SK-MEL-5 (cell line): ENCODE results near the gene ZNF264. TPM values are rescaled to one million over a fixed set of nuclear protein-coding genes. Genes with fewer than 3 reads are reported as not detected.
A peak's percentile ranks its signal among the peaks of the same experiment; 100 is the strongest.
"Not testable (repeated sequence)": the region's sequence is repeated elsewhere in the genome, so short reads cannot be mapped to it uniquely, and the experiment has no call there.

ENCODE experiments used
- DNase-seq: peaks from one replicate; pipeline ENCODE4 v3.0.0-alpha.2; 2016; ENCODE audit warnings: low read depth, low spot score
- in situ Hi-C: cut with HindIII; loops from 2 replicates; pipeline ENCODE4 v1.10.0; 2016; ENCODE audit warnings: low sequenced_read_pairs, high pct_unique_total_duplicates, low pct_unique_long_range_greater_than_20kb
- small RNA-seq, 2 experiments: library from RNA; depleted of rRNA; stranded (forward); fragments of <200 nt; gene quantifications; one replicate each; pipeline ENCODE3, GENCODE V24; 2014
- total RNA-seq: library from RNA; depleted of rRNA; stranded (reverse); fragments of >200 nt; shearing (Covaris generic); gene quantifications from 2 replicates; pipeline ENCODE4 v1.2.3, GENCODE V29; 2014; rRNA removed

Gene ZNF264
- total RNA-seq, 1 experiment from 2014 or later: 13.6 TPM

GRCh38 chr19:57240311-57241090 lies 49.2 kb downstream of the ZNF264 start, which contains the start of gene ZNF805:
Gene ZNF805 (plus strand): TSS chr19:57240632. CDS start chr19:57240892, 260 bp downstream.
- in situ Hi-C loops: no loop called here
- peak; percentile 91 for DNase-seq

- no peak for DNase-seq
- in situ Hi-C loops: no loop called here
Measured at GRCh38 chr19:57241176-57241575, 49.9 kb downstream of the ZNF264 start.

- in situ Hi-C loops: no loop called here
- no peak for DNase-seq
Measured at GRCh38 chr19:57242821-57243220, 51.5 kb downstream of the ZNF264 start.

GRCh38 chr19:57244513-57244912 lies 53.2 kb downstream of the ZNF264 start:
- in situ Hi-C loops: no loop called here
- no peak for DNase-seq

GRCh38 chr19:57245066-57245465 lies 53.8 kb downstream of the ZNF264 start:
- no peak for DNase-seq
- in situ Hi-C loops: no loop called here

DNA sequence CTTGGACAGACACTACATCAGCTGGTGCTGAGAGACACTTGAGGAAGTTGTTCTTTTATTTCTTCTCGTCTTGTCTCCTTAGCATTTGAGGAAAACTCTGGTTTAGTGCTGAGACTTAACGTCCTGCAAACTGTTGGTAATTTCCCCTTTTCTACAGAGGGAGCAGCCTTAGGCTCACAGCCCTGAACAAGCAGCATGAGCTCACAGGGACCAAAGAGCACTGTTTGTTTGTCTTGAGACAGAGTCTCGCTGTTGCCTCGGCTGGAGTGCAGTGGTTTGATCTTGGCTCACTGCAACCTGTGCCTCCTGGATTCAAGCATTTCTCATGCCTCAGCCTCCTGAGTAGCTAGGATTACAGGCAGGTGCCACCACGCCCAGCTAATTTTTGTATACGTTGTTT lies 54.7 kb downstream of the ZNF264 start:
- in situ Hi-C loops: no loop called here
- DNase-seq: no peak

DNA sequence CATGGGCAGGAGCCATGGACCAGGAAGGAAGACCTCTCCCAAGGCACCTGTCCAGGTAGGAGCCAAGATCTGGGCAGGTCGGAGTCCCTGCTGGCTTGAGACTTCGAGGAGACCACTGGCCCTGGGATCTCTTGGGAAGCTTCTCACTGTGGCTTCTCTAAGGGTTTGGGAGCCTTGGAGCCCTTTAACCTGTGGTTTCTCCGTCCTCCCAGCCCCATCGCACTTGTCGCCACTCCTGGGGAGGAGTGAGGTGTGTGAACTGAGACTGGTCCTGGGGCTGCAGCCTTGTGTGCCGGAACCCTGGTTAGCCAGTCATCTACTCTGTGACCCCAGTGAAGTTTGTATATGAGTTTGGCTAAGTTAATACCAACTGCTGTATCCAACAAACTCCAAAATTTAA lies 57.3 kb downstream of the ZNF264 start:
- no peak for DNase-seq
- in situ Hi-C loops: no loop called here

- DNase-seq: no peak
- in situ Hi-C loops: no loop called here
Measured at GRCh38 chr19:57249329-57249728, 58.0 kb downstream of the ZNF264 start.

GRCh38 chr19:57253767-57254166 lies 62.5 kb downstream of the ZNF264 start:
- DNase-seq, in situ Hi-C loops: not testable (repeated sequence)

GRCh38 chr19:57262044-57262443 lies 70.7 kb downstream of the ZNF264 start:
- no peak for DNase-seq
- in situ Hi-C loops: no loop called here

DNA sequence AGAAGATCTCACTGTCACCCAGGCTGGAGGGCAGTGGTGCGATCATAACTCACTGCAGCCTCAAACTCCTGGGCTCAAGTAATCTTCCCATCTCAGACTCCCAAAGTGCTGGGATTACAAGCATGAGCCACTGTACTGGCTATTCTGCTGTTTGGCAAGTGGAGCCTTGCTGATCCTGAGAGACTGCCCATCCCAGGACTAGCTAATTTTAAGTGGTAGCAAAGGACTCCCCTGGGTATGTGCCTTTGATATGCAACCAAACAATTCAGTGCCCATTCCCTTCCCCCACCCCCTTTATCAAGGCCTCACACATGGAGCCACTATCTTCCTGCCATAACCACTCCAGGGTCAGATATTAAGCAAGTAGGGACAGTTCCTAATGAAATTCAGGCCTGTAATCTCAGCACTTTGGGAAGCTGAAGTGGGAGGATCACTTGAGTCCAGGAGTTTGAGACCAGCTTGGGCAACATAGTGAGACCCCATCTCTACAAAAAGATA lies 72.0 kb downstream of the ZNF264 start:
- in situ Hi-C loops: no loop called here
- no peak for DNase-seq

DNA sequence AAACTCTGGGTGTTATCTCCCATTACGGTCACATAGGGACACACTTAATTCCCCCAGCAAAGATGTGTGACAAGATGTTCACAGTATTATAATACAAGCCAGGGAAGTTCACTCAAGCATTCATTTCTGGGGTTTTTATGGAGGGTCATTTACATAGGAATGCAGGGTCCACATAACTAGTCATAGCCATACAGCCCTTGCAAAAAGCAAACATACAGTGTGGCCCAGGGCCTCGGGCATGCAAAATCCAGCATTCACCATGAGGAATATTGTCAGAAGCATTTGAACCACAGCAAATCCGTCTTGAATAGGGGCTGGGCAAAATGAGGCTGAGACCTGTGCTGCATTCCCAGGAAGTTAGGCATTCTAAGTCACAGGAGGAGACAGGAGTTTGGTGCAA lies 76.0 kb downstream of the ZNF264 start:
- no peak for DNase-seq
- in situ Hi-C loops: no loop called here

DNA sequence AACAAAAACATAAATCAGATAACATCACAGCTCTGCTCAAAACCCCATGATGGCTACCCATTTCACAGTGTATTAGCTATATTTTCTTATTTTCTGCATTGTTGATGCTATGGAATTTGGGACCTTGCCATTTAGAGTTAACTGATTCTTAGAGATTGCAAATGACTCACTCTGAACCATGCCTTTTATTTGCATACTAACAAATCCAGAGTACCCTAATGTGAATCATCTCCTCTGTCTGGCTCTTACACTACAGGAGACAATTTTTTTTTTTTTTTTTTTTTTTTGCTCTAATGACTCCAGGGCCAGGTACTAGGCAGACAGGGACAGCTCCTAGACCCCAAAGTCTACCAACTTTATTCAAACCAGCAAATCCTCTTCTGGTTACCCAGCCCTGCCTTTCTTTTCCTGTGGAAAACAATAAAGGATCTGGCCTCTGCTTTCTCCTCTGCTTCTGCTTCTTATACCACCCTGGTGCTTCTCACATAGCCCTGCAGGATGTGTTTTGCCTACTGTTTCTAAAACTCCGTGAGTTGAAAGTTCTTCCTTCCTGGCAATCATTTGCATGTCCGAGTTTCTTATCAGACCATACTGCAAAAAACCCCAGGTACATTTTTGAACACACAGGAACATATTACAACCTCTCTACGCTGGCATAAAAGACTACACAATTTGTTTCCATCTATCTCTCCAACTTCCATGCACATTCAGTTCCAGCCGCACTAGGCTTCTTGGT lies 78.4 kb downstream of the ZNF264 start:
- in situ Hi-C loops: no loop called here
- DNase-seq: no peak

GRCh38 chr19:57271280-57271679 lies 80.0 kb downstream of the ZNF264 start:
- in situ Hi-C loops: no loop called here
- no peak for DNase-seq

Small RNAs within 50 kb of the gene (small RNA-seq; reads per million reads assigned to genes)
- gene AC025588.3: 0 reads per million in 2 experiments

Other genes with a start within 250 kb of the ZNF264 start
- gene USP29, start 71.5 kb upstream of the ZNF264 start, total RNA-seq: not detected in 2 replicates
- not detected in 2 replicates for gene ZIM3, start 46.3 kb upstream of the ZNF264 start, total RNA-seq
- not detected in 2 replicates for gene DUXA, start 24.0 kb upstream of the ZNF264 start, total RNA-seq
- gene AURKC, start 39.5 kb downstream of the ZNF264 start, total RNA-seq: not detected in 2 replicates
- gene ZNF805, start 49.1 kb downstream of the ZNF264 start, total RNA-seq: 10.4 and 11.0 TPM in 2 replicates
- 33.7 and 35.5 TPM in 2 replicates for gene ZNF460, start 89.0 kb downstream of the ZNF264 start, total RNA-seq
- 7.4 TPM in 2 replicates for gene ZNF543, start 129.0 kb downstream of the ZNF264 start, total RNA-seq
- 6.7 and 7.6 TPM in 2 replicates for gene ZNF304, start 159.8 kb downstream of the ZNF264 start, total RNA-seq
- gene TRAPPC2B, start 172.1 kb downstream of the ZNF264 start, total RNA-seq: 12.4 and 14.8 TPM in 2 replicates
- gene ZNF547, start 172.1 kb downstream of the ZNF264 start, total RNA-seq: 1.5 and 1.8 TPM in 2 replicates
- gene ZNF548, start 198.4 kb downstream of the ZNF264 start, total RNA-seq: 12.7 and 13.7 TPM in 2 replicates
- gene ZNF17, start 219.7 kb downstream of the ZNF264 start, total RNA-seq: 4.6 and 4.8 TPM in 2 replicates
- 9.8 and 9.9 TPM in 2 replicates for gene ZNF749, start 243.8 kb downstream of the ZNF264 start, total RNA-seq